DMS79 treated with DMSO at 0.1 percent for 48 hours (cell line): Measurements from ENCODE around the gene KIF23.

Experiments
- DNase-seq: peaks from one replicate; lab custom pipeline; 2025; lab: John Stamatoyannopoulos, UW

KIF23 gene

DNA sequence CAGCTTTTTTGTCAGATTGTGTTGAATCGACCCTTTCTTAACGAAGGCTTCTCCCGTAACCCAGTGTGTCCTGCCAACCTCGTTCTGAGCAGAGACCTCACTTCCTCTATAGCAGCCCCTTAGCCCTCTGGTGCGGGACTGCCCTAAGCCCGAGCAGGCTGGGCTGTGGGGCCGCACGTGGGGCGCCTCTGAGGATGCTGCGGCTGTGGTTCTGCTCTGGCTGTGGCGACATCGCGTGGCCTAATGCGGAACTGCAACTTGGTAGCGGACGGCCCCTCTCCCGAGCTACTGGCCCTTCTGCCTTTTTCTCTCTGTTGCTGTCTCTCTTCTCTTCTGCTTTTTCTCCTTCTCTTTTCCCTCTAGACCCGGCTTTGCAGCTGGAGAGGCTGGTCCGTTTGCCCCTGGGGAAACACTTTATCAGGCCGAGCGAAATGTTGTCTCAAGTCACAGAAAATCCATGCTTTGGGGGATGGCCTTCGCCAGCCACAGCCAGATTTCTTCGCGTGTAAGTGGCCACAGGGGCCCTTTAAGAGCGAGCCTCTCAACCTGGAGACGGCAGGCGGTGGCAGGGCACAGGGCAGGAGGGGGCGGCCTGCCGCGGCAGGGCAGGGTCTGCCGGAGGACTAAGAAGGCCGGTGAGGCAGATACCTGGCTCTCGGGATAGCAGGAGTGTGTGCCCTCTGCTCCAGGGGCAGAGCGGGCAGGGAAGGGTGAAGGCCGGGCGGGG lies 19.4 kb upstream of the KIF23 start:
- peak; percentile 14 for DNase-seq

DNA sequence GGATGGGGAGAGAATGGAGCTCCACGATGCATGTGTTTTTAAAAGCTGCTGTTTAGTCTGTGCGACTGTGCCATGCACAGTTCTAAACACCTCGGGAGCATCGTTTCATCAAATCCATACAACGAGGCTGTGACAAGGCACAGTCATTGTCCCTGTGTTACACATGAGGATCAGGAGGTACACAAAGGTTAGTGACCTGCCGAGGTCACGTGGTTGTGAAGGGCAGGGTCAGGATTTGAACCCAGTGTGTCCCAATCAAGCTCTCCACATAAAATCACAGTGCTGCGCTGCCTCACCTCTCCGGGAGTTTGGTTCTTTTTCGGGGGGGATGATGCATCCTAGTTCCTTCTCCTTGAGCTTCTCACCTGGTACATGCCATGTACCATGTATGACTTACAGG lies 18.7 kb upstream of the KIF23 start:
- no peak for DNase-seq

DNA sequence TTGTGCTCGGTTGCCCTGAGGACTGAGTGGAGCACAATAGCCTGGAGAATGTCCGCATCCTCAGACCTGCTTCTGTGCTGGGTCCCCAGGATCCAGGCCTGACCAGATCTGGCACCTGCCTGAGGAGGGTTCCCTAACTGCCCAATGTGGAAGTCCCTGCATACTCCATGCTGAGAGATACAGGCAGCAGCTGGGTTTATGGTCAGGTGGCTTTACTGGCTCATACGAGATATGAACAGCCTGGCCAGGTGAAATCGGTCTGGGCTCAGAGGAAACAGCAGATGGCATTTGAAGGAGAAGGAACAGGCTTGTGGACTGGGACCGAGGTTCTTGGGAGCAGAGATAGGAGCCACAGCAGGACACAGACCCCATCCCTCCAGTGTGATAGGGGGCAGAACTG lies 18.2 kb upstream of the KIF23 start:
- DNase-seq, result no peak

- DNase-seq, result no peak
Observed at GRCh38 chr15:69398491-69398891, 15.7 kb upstream of the KIF23 start.

- no peak for DNase-seq
Observed at GRCh38 chr15:69400850-69401249, 13.3 kb upstream of the KIF23 start.

GRCh38 chr15:69402816-69403215 lies 11.3 kb upstream of the KIF23 start:
- no peak for DNase-seq

- no peak for DNase-seq
Observed at GRCh38 chr15:69403594-69403993, 10.6 kb upstream of the KIF23 start.

DNA sequence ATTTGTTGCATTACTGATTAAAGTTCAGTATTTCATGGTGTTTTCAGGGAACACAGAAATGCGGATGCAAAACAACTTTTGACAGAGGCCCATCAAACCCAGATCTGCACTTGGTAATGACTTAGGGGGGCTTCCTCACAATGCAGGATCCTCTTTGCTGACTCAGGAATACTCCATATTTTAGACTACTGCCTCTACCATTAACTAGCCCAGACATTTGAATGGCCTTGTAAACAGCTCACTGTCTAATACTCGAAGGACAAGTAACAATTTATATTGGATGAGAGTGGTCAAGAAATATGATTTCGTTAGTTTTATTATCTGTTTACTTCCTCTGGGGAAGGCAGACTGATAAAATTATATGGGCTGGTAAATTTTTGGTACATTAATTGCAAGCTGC lies 9.0 kb upstream of the KIF23 start:
- DNase-seq, result no peak

GRCh38 chr15:69407719-69408400 lies 6.3 kb upstream of the KIF23 start:
- DNase-seq, result no peak

- no peak for DNase-seq
Observed at GRCh38 chr15:69408841-69409240, 5.3 kb upstream of the KIF23 start.

- peak; percentile 13 for DNase-seq
Observed at GRCh38 chr15:69410248-69410874, 3.8 kb upstream of the KIF23 start.

- no peak for DNase-seq
Observed at GRCh38 chr15:69412274-69412673, 1.9 kb upstream of the KIF23 start.

DNA sequence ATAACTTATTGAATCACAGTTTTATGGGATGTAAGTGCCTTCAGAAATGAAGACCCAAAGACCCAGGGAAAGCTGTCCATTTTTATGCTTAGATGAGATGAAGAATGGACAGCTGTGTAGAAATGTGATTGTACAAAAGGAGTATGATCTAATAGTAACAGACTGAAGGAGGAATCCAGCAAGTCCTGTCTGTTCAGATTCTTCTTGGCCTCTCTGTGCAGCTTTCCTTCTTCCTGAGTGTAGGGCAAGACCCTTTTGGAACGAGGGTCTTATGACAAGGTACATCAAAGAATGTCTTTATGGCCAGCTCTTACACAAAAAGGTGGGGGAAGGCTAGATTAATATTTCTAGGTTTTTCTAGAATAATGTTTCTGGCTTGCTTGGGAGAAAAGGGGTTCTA lies 1.4 kb upstream of the KIF23 start:
- DNase-seq, result no peak

GRCh38 chr15:69414701-69415167 lies 585 bp downstream of the KIF23 start:
- peak; percentile 32 for DNase-seq

- no peak for DNase-seq
Observed at GRCh38 chr15:69415381-69415780, 1.2 kb downstream of the KIF23 start.

GRCh38 chr15:69417581-69417980 lies 3.4 kb downstream of the KIF23 start:
- DNase-seq, result no peak

GRCh38 chr15:69421498-69421897 lies 7.3 kb downstream of the KIF23 start:
- no peak for DNase-seq

GRCh38 chr15:69422336-69422895 lies 8.3 kb downstream of the KIF23 start:
- no peak for DNase-seq

DNA sequence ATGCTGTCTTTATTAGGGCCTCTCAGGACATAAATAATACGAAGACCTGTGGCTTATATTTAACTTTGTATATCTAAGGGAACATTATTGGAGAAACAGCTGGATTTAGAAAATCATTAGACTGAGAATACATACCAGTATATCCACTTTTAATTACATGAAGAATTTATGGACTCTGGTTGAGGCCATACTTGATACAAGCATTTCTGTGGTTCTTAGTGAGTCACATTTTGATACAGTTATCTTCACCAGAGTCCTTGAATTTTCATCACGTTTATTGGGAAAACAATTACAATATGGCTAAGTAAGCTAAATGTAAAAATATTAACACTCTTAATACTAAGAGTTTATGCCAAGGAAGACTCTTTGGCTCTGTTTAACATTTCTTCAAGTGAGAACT lies 9.9 kb downstream of the KIF23 start:
- no peak for DNase-seq

GRCh38 chr15:69424748-69425413 lies 10.7 kb downstream of the KIF23 start:
- no peak for DNase-seq

DNA sequence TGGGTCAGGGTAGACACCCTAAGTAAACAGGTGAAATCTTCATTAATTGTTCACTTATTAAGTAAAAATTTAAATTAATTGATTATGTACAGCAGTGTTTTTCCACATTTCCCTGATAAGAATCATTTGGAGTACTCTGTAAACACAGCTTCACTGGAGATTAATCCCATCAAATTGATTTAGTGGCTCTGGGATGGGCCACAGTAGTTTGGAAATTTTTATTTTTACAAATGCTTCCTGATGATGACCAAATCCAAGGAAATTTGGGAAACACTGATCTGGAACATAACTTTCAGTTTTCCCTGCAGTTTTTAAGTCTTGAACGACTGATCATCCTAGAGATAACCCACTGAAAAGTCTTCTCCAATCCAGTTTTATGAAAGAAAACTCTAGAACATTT lies 19.7 kb downstream of the KIF23 start:
- DNase-seq, result no peak

DNA sequence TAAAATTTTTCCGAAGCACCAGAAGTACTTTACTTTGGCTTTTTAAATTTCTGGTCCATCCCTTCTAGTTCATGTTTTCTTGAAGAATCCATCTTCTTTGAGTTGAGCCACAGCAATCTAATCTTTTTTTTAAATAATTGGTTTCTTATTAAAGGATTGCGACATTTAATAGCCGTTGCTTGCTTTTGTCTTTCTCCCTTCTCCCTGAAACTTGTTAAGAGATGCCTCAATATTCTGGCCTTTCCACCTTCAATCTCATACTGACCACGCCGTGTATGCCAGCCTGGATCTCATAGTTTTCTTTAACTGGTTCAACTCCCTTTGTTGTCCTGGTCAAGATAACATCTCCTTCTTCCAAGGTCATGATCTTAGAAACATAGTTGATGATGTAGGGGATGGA lies 20.1 kb downstream of the KIF23 start:
- no peak for DNase-seq
